ENCODE measurements around the gene POP7.
"Not testable (repeated sequence)": the region's sequence is repeated elsewhere in the genome, so short reads cannot be mapped to it uniquely, and the experiment has no call there.

The POP7 gene

DNA sequence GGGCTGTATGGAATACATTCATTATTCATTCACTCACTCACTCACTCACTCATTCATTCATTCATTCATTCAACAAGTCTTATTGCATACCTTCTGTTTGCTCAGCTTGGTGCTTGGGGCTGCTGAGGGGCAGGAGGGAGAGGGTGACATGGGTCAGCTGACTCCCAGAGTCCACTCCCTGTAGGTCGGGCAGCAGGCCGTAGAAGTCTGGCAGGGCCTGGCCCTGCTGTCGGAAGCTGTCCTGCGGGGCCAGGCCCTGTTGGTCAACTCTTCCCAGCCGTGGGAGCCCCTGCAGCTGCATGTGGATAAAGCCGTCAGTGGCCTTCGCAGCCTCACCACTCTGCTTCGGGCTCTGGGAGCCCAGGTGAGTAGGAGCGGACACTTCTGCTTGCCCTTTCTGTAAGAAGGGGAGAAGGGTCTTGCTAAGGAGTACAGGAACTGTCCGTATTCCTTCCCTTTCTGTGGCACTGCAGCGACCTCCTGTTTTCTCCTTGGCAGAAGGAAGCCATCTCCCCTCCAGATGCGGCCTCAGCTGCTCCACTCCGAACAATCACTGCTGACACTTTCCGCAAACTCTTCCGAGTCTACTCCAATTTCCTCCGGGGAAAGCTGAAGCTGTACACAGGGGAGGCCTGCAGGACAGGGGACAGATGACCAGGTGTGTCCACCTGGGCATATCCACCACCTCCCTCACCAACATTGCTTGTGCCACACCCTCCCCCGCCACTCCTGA, 16.7 kb downstream of the POP7 start:
- H3K27ac ChIP-seq = no peak overlapping the region
- H3K4me3 ChIP-seq = no peak overlapping the region
- TF ChIP-seq, protein P1, sequence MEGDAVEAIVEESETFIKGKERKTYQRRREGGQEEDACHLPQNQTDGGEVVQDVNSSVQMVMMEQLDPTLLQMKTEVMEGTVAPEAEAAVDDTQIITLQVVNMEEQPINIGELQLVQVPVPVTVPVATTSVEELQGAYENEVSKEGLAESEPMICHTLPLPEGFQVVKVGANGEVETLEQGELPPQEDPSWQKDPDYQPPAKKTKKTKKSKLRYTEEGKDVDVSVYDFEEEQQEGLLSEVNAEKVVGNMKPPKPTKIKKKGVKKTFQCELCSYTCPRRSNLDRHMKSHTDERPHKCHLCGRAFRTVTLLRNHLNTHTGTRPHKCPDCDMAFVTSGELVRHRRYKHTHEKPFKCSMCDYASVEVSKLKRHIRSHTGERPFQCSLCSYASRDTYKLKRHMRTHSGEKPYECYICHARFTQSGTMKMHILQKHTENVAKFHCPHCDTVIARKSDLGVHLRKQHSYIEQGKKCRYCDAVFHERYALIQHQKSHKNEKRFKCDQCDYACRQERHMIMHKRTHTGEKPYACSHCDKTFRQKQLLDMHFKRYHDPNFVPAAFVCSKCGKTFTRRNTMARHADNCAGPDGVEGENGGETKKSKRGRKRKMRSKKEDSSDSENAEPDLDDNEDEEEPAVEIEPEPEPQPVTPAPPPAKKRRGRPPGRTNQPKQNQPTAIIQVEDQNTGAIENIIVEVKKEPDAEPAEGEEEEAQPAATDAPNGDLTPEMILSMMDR (IDR thresholded peaks at IDR 0.05) = no peak
- no peak for DNase-seq (ENCODE audit: low spot score)

DNA sequence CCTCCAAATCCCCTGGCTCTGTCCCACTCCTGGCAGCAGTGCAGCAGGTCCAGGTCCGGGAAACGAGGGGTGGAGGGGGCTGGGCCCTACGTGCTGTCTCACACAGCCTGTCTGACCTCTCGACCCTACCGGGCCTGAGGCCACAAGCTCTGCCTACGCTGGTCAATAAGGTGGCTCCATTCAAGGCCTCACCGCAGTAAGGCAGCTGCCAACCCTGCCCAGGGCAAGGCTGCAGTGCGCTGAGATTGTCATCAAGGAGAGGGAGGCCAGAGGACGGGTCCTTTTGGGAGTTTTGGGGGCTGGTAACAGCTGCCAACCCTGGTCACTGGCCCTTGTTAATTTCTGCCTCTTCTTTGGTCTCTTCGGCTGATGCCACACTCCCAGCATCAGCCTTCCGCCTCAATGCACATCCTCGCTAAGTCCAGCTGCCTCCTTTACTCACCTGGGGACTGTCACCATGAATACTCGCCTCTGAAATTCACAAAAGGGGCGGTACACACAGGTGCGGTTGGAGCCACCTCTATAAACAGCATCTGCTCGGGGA, 17.9 kb downstream of the POP7 start:
- Histone ChIP-seq H3K4me3 (no peak overlapping the region), H3K27ac (no peak overlapping the region)
- TF ChIP-seq, protein P1 (IDR thresholded peaks at IDR 0.05) = no peak
- no peak for DNase-seq (ENCODE audit: low spot score)

DNA sequence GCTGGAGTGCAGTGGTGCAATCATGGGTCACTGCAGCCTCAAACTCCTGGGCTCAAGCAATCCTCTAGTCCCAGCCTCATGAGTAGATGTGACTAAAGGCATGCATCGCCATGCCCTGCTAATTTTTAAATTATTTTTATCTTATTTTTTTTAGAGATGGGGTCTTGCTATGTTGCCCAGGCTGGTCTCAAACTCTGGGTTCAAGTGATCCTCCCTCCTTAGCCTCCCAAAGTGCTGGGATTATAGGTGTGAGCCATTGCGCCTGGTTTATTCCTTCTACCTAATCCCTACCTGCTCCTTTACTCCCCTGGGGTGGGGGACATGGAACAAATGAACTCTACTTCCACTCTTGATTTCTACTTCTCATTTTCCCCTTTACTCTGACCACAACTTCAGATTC, 18.4 kb downstream of the POP7 start:
- not testable (repeated sequence) for H3K4me3 ChIP-seq, H3K27ac ChIP-seq

DNA sequence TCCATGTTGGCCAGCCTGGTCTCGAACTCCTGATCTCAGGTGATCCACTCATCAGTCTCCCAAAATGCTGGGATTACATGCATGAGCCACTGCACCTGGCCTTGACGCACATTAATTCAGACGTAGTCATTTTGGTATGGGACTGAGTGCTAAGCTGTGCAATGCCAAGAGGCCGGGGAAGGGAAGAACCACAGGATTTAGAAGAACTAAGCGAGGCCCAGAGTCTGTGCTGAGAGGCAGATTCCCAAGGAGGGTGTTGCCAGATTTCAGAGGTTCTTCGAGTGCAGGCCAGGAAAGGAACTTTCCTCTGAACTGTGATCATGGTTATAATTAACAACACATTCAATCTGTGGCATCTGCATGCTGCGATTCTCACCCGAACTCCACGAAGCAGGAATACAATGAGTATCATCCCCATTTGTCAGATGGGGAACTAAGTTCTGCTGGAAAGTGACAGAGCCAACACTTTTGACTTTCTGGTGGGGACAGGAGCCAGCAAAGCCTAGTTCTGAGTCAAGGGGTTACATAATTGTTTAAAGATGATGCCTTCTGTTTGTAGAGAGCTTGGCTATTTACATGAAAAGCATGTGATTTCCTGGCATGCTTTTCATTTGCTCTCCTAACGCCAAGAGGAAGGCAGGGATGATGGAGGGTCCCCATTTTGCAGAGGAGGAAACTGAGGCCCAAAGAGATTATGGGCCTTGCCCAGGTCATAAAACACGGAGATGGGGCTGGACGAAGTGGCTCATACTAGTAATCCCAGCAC, 21.3 kb downstream of the POP7 start:
- no peak for DNase-seq (ENCODE audit: low spot score)
- Histone ChIP-seq H3K27ac (no peak overlapping the region), H3K4me3 (no peak overlapping the region)
- TF ChIP-seq, protein P1 (IDR thresholded peaks at IDR 0.05) = no peak

More for the DNA sequence above, 18.4 kb downstream of the POP7 start:
- DNase-seq (ENCODE audit: low spot score) = not testable (repeated sequence)

DNA sequence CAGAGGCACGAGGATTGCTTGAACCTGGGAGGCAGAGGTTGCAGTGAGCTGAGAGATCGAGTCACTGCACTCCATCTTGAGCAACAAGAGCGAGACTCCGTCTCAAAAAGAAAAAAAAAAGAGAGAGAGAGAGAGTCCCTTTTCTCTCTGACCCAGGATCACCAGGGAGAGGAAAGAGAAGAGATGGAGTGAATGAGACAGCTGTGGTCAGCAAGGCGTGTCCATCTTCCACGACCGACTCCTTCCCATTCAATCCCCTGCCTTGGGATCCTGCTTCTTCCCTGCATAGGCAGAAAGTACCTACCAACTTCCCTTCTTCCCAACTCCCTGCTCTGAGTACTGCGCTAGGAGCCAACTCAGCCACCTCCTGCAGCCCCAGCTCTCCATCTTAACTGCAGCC, 22.3 kb downstream of the POP7 start:
- Histone ChIP-seq H3K27ac (no peak overlapping the region), H3K4me3 (no peak overlapping the region)
- no peak for DNase-seq (ENCODE audit: low spot score)
- TF ChIP-seq, protein P1 (IDR thresholded peaks at IDR 0.05) = no peak

DNA sequence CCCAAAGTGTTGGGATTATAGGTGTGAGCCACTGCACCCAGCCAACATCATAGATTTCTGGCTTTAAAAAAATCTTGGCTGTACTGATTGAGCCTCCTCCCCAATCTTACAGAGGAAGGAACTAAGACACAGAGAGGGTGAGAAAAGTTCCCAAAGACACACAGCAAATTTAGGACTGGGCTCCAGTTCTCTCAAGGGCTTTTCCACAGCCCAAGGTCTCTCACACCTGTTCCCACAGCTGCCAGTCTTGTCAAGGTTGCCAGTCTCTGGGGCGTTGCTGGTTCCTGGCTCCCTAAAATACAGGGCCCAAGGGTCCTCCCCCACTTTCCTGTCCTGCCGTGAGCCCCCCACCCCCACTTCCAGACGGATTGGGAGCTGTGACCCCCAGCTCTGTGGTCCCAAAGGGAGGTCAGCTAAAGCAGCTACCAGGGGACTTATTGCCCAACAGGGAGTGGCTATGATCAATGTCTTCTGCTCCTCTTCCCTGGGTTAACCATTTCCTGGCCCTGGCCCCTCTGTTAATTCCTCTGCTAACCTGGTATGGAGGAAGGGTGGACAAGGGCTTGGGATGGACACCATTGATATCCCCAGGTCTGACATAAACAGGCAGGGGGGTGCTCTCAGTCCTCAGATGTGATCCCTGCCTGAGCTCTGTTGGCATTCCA, 24.3 kb downstream of the POP7 start:
- Histone ChIP-seq H3K27ac (no peak overlapping the region), H3K4me3 (no peak overlapping the region)
- DNase-seq (ENCODE audit: low spot score) = no peak
- TF ChIP-seq, protein P1 (IDR thresholded peaks at IDR 0.05) = no peak

DNA sequence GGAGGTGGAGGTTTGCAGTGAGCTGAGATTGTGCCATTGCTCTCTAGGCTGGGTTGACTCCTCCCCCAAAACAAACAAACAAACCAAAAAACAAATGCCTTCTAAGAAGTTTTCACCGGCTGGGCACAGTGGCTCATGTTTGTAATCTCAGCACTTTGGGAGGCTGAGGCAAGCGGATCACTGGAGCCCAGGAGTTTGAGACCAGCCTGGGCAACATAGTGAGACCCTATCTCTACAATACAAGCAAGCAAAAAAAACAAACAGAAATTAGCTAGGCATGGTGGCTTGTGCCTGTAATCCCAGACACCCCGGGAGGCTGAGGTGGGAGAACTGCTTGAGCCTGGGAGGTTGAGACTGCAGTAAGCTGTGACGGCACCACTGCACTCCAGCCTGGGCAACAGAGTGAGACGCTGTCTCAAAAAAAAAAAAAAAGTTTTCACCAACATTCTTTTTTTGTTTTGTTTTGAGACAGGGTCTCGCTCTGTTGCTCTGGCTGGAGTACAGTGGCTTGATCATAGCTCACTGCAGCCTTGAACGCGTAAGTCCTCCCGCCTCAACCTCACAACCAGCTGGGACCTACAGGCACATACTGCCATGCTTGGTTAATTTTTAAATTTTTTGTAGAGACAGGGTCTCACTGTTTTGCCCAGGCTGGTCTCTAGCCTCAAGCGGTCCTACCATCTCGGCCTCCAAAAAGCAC, 26.2 kb downstream of the POP7 start:
- no peak overlapping the region for H3K4me3 ChIP-seq
- DNase-seq (ENCODE audit: low spot score) = no peak
- TF ChIP-seq, protein P1 (IDR thresholded peaks at IDR 0.05) = no peak
- H3K27ac ChIP-seq = no peak overlapping the region

All from coronary artery (tissue), 2 donors.